CD4-positive, CD25-positive, alpha-beta regulatory T cell (primary cell): ENCODE results near the gene ASAP2. TPM values are rescaled to one million over a fixed set of nuclear protein-coding genes. Genes with fewer than 3 reads are reported as not detected.
A peak's percentile ranks its signal among the peaks of the same experiment; 100 is the strongest.

ENCODE experiments used
- ATAC-seq, 2 donors: fragments of 150-1000 bp; cut with Tn5 transposase; one replicate each; pipeline ENCODE4 v1.10.0; 2021; ENCODE audit warnings: low read depth in 2 of 2, moderate number of reproducible peaks in 2 of 2, moderate library complexity in 1 of 2
- DNase-seq, 3 donors: peaks; one replicate each; pipeline versions ENCODE4 v3.0.0 to v3.0.0-alpha.2; 2012 to 2022; ENCODE audit warnings: mixed read lengths in 1 of 3
- H3K27ac ChIP-seq: one replicate; pipeline ENCODE4 v1.7.0; 2013; ENCODE audit warnings: mild to moderate bottlenecking, low read length; ENCODE audit not compliant: insufficient read depth, poor library complexity, severe bottlenecking
- H3K27me3 ChIP-seq: one replicate; pipeline ENCODE4 v1.7.0; 2013; ENCODE audit warnings: low read length; ENCODE audit not compliant: control insufficient read depth, insufficient read depth
- H3K36me3 ChIP-seq: one replicate; pipeline ENCODE4 v1.7.0; 2013; ENCODE audit warnings: mild to moderate bottlenecking, low read length, moderate library complexity; ENCODE audit not compliant: control insufficient read depth, insufficient read depth
- H3K4me1 ChIP-seq: 2 replicates; pipeline ENCODE4 v1.7.0; 2013; ENCODE audit warnings: mild to moderate bottlenecking, low read length; ENCODE audit not compliant: insufficient read depth, control insufficient read depth, poor library complexity, severe bottlenecking
- H3K4me3 ChIP-seq: one replicate; pipeline ENCODE4 v1.7.0; 2013; ENCODE audit warnings: low read depth, mild to moderate bottlenecking, low read length, moderate library complexity
- H3K9me3 ChIP-seq, 2 experiments: 1 replicate in 1 of 2; 2 replicates in 1 of 2; pipeline ENCODE4 v1.7.0; 2013; ENCODE audit warnings: low read length in 2 of 2, mild to moderate bottlenecking in 1 of 2, moderate library complexity in 1 of 2; ENCODE audit not compliant: control insufficient read depth in 2 of 2
- H3K27ac Mint-ChIP-seq, 3 donors: one replicate each; pipeline ENCODE4 v1.8.0; 2020 to 2022; ENCODE audit warnings: mild to moderate bottlenecking in 3 of 3, mixed read lengths in 3 of 3, moderate library complexity in 2 of 3
- H3K27me3 Mint-ChIP-seq: one replicate; pipeline ENCODE4 v1.8.0; 2022; ENCODE audit warnings: mild to moderate bottlenecking, mixed read lengths
- H3K36me3 Mint-ChIP-seq: one replicate; pipeline ENCODE4 v1.8.0; 2020; ENCODE audit warnings: mixed read lengths
- H3K4me1 Mint-ChIP-seq, 4 donors: one replicate each; pipeline ENCODE4 v1.8.0; 2020 to 2022; ENCODE audit warnings: mixed read lengths in 4 of 4, mild to moderate bottlenecking in 1 of 4
- H3K4me3 Mint-ChIP-seq, 4 donors: one replicate each; pipeline ENCODE4 v1.8.0; 2020 to 2022; ENCODE audit warnings: mild to moderate bottlenecking in 4 of 4, mixed read lengths in 4 of 4, moderate library complexity in 3 of 4
- H3K9me3 Mint-ChIP-seq, 7 donors: one replicate each; pipeline ENCODE4 v1.8.0; 2020 to 2022; ENCODE audit warnings: mixed read lengths in 7 of 7, mild to moderate bottlenecking in 3 of 7, moderate library complexity in 2 of 7
- polyA plus RNA-seq, 4 donors: library from polyadenylated mRNA; unstranded; fragments of 300-500 nt; fragmentation: Illumina TruSeq; gene quantifications; one replicate each; pipeline ENCODE4 v1.2.3, GENCODE V29; 2021
- total RNA-seq: library from RNA; stranded (reverse); gene quantifications from one replicate; pipeline ENCODE4 v1.2.3, GENCODE V29; 2022

The ASAP2 gene
- total and polyA plus RNA-seq, 5 donors from 2014 or later, result 1.5 TPM; not detected in 4

- H3K27ac ChIP-seq, result no peak overlapping the region
- H3K4me1 ChIP-seq, result peaks cover 29% of the 10 kb centered on the region
- no peaks in the 10 kb centered on the region for H3K27me3 ChIP-seq
- Mint-ChIP-seq H3K27me3 (no peaks in the 10 kb centered on the region), H3K9me3 (peaks cover 0 to 2% (median 0%) of the 10 kb centered on the region in 7 donors), H3K27ac (no peak overlapping the region), H3K4me3 (no peak overlapping the region), H3K36me3 (peaks cover 26% of the 10 kb centered on the region), H3K4me1 (peaks cover 29 to 72% (median 53%) of the 10 kb centered on the region in 4 donors)
- ATAC-seq (no peak), DNase-seq (no peak)
- H3K36me3 ChIP-seq, result peaks cover 24% of the 10 kb centered on the region
- H3K9me3 ChIP-seq, result no peaks in the 10 kb centered on the region
- no peak overlapping the region for H3K4me3 ChIP-seq
Observed at GRCh38 chr2:9417725-9418124, 211.1 kb downstream of the ASAP2 start.

GRCh38 chr2:9418746-9419145 is 212.1 kb downstream of the ASAP2 start:
- Mint-ChIP-seq H3K4me1 (peaks cover 29 to 70% (median 55%) of the 10 kb centered on the region in 4 donors), H3K36me3 (peaks cover 23% of the 10 kb centered on the region)
- H3K27me3 ChIP-seq, result no peaks in the 10 kb centered on the region

GRCh38 chr2:9419541-9419940 is 212.9 kb downstream of the ASAP2 start:
- Histone ChIP-seq H3K36me3 (peaks cover 19% of the 10 kb centered on the region), H3K27me3 (no peaks in the 10 kb centered on the region), H3K4me1 (peaks cover 37% of the 10 kb centered on the region), H3K4me3 (no peak overlapping the region), H3K27ac (no peak overlapping the region), H3K9me3 (no peaks in the 10 kb centered on the region)
- no peaks in the 10 kb centered on the region for H3K27me3 Mint-ChIP-seq
- H3K9me3 Mint-ChIP-seq, result peaks cover 0 to 2% (median 0%) of the 10 kb centered on the region in 7 donors
- peak overlapping the region in 1 of 3 donors; percentile 55 for H3K27ac Mint-ChIP-seq
- H3K36me3 Mint-ChIP-seq, result peaks cover 16% of the 10 kb centered on the region
- H3K4me3 Mint-ChIP-seq, result peak overlapping the region in 3 of 4 donors; percentile 17 to 85 (median 84)
- no peak for ATAC-seq
- DNase-seq, result no peak
- H3K4me1 Mint-ChIP-seq, result peaks cover 29 to 65% (median 54%) of the 10 kb centered on the region in 4 donors

More at GRCh38 chr2:9418746-9419145, 212.1 kb downstream of the ASAP2 start:
- Mint-ChIP-seq H3K27me3 (no peaks in the 10 kb centered on the region), H3K27ac (peak overlapping the region in 1 of 3 donors; percentile 36), H3K4me3 (peak overlapping the region in 1 of 4 donors; percentile 84), H3K9me3 (peaks cover 0 to 2% (median 0%) of the 10 kb centered on the region in 7 donors)
- no peaks in the 10 kb centered on the region for H3K9me3 ChIP-seq
- H3K4me3 ChIP-seq, result no peak overlapping the region
- DNase-seq (no peak), ATAC-seq (no peak)
- H3K4me1 ChIP-seq, result peaks cover 29% of the 10 kb centered on the region
- H3K27ac ChIP-seq, result no peak overlapping the region
- H3K36me3 ChIP-seq, result peaks cover 22% of the 10 kb centered on the region

GRCh38 chr2:9420495-9420894 is 213.9 kb downstream of the ASAP2 start:
- no peak overlapping the region for H3K4me3 ChIP-seq
- ATAC-seq (no peak), DNase-seq (no peak)
- H3K36me3 ChIP-seq, result peaks cover 19% of the 10 kb centered on the region
- Mint-ChIP-seq H3K36me3 (peaks cover 14% of the 10 kb centered on the region), H3K9me3 (peaks cover 0 to 2% (median 0%) of the 10 kb centered on the region in 7 donors), H3K27me3 (no peaks in the 10 kb centered on the region), H3K4me1 (peaks cover 29 to 64% (median 51%) of the 10 kb centered on the region in 4 donors), H3K27ac (peak overlapping the region in 1 of 3 donors; percentile 81), H3K4me3 (peak overlapping the region; percentile 3 to 85 (median 72))
- no peaks in the 10 kb centered on the region for H3K27me3 ChIP-seq
- H3K4me1 ChIP-seq, result peaks cover 41% of the 10 kb centered on the region
- no peaks in the 10 kb centered on the region for H3K9me3 ChIP-seq
- H3K27ac ChIP-seq, result no peak overlapping the region

GRCh38 chr2:9422321-9423099 is 215.9 kb downstream of the ASAP2 start:
- Mint-ChIP-seq H3K4me3 (no peak overlapping the region), H3K27ac (peak overlapping the region in 2 of 3 donors; percentile 87 to 96), H3K27me3 (no peaks in the 10 kb centered on the region), H3K9me3 (peaks cover 0 to 2% (median 0%) of the 10 kb centered on the region in 7 donors), H3K36me3 (peaks cover 10% of the 10 kb centered on the region), H3K4me1 (peaks cover 29 to 49% (median 39%) of the 10 kb centered on the region in 4 donors)
- H3K9me3 ChIP-seq, result no peaks in the 10 kb centered on the region
- peak overlapping the region; percentile 84 for H3K4me3 ChIP-seq
- DNase-seq, result peak; percentile 12 to 69 (median 43)
- peak overlapping the region; percentile 86 for H3K27ac ChIP-seq
- H3K36me3 ChIP-seq, result peaks cover 9% of the 10 kb centered on the region
- peaks cover 38% of the 10 kb centered on the region for H3K4me1 ChIP-seq
- peak; percentile 15 to 17 for ATAC-seq
- H3K27me3 ChIP-seq, result no peaks in the 10 kb centered on the region

GRCh38 chr2:9423100-9423921 is 216.7 kb downstream of the ASAP2 start, which contains the start of the genes CPSF3 and ITGB1BP1:
TSS of gene CPSF3 (plus strand) at chr2:9423654. CDS start at chr2:9423774, 120 bp downstream.
TSS of gene ITGB1BP1 (minus strand) at chr2:9423528. CDS start at chr2:9418697, 4,831 bp downstream.
- Histone ChIP-seq H3K27ac (peak within 1 kb of the TSS; percentile 86), H3K4me1 (peaks cover 38% of the 10 kb centered on the region), H3K27me3 (no peaks in the 10 kb centered on the region), H3K9me3 (no peaks in the 10 kb centered on the region), H3K36me3 (peaks cover 2% of the 10 kb centered on the region), H3K4me3 (peak within 1 kb of the TSS; percentile 88)
- Mint-ChIP-seq H3K27me3 (no peaks in the 10 kb centered on the region), H3K36me3 (peaks cover 3% of the 10 kb centered on the region), H3K9me3 (peaks cover 0 to 2% (median 0%) of the 10 kb centered on the region in 7 donors), H3K4me1 (peaks cover 28 to 42% (median 32%) of the 10 kb centered on the region in 4 donors), H3K27ac (peak within 1 kb of the TSS in 2 of 3 donors; percentile 87 to 97), H3K4me3 (no peak within 1 kb of the TSS)
- ATAC-seq, result peak; percentile 87
- peak; percentile 94 to 98 (median 95) for DNase-seq

- H3K36me3 ChIP-seq, result peaks cover 3% of the 10 kb centered on the region
- H3K27me3 ChIP-seq, result no peaks in the 10 kb centered on the region
- Mint-ChIP-seq H3K9me3 (peaks cover 0 to 2% (median 0%) of the 10 kb centered on the region in 7 donors), H3K4me1 (peaks cover 24 to 40% (median 31%) of the 10 kb centered on the region in 4 donors), H3K4me3 (no peak overlapping the region), H3K27me3 (no peaks in the 10 kb centered on the region), H3K27ac (peak overlapping the region in 1 of 3 donors; percentile 97), H3K36me3 (no peaks in the 10 kb centered on the region)
- peak overlapping the region; percentile 88 for H3K4me3 ChIP-seq
- H3K27ac ChIP-seq, result peak overlapping the region; percentile 86
- ATAC-seq (peak in 1 of 2 donors; percentile 4), DNase-seq (peak in 1 of 3 donors; percentile 68)
- H3K4me1 ChIP-seq, result peaks cover 38% of the 10 kb centered on the region
- no peaks in the 10 kb centered on the region for H3K9me3 ChIP-seq
Observed at GRCh38 chr2:9423922-9424272, 217.3 kb downstream of the ASAP2 start.
